GM19193 (cell line): ENCODE results near the gene SPRY4.

Experiments
- POLR2A ChIP-seq: IDR thresholded peaks from 4 replicates; pipeline ENCODE4 v1.6.1; 2011; ENCODE audit not compliant: insufficient read depth, insufficient read length; ENCODE audit errors: extremely low read depth

Gene SPRY4

DNA sequence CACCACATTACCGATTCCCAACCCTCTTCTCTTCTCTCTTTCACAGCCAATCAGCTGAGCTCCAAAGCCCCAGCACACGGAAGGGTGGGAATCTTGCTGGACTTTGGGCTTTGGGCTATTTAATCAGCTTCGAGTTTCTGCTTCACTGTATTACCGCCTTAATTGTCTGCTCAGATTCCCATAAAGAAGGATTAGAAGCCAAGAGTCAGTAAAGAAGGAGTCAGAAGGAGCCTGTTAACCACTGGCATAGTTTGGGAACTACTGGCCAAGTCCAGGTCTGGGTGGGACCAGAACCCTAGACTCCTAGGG is 4.4 kb downstream of the SPRY4 start:
- TF ChIP-seq POLR2A: no peak

- TF ChIP-seq POLR2A: no peak
Measured at GRCh38 chr5:142319560-142320429, 5.0 kb downstream of the SPRY4 start.

GRCh38 chr5:142319105-142319504 is 5.7 kb downstream of the SPRY4 start:
- no peak for TF ChIP-seq POLR2A

GRCh38 chr5:142317753-142318152 is 7.1 kb downstream of the SPRY4 start:
- no peak for TF ChIP-seq POLR2A

GRCh38 chr5:142317173-142317572 is 7.6 kb downstream of the SPRY4 start:
- no peak for TF ChIP-seq POLR2A

DNA sequence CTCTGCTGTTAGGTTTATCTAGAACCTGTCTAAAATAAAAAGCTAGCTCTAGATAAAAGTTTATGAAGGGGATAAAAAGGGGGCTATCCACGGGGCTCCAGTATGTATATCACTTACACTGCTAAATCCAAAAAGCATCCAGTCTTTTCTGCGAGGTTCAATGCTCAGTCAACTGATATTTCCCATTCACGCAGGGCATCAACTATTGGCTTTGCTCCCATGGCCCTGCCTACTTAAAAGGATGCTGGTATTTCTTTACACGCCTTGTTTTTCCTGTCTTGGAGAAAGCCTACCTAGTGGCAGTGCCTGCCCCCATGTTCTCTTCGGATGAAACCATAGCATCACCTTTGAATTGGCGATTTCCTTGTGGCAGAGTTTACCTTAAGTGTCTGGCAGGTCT is 8.1 kb downstream of the SPRY4 start:
- TF ChIP-seq POLR2A: no peak

GRCh38 chr5:142316051-142316450 is 8.8 kb downstream of the SPRY4 start:
- no peak for TF ChIP-seq POLR2A

DNA sequence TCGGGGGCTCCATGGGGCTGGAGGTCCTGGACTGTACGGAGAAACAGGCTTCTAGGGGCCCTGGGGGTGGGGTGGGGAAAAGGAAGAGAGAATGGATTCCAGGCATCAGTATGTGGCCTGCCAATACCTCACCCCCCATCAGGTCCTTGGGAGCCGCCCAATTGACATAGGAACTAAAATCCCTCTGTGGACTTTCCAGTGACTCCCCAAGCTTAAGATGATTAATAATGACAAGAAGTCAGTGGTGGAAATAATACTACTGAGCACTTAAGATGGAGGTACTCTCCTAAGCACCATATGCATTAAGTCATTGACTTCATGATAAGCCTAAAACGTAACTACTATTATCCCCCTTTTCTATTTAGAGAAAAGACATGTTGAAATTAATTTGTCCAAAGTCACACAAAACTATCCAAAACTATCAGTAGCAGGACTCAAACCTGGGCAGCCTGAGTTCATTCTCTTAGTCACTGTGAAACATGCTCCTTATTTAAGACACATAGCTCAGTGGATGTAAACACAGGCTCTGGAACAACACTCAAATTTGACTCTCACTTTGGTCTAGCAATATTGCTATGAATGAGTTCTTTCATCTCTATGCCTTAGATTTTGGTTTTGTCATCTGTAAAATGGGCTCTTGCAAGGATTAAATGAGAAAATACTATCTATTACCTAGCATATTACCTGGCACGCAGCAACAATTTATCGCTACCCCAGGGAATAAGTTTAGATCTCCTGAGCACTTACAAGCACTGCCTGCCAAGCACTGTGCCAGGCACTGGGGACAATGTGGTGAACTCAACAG is 9.5 kb downstream of the SPRY4 start:
- no peak for TF ChIP-seq POLR2A

DNA sequence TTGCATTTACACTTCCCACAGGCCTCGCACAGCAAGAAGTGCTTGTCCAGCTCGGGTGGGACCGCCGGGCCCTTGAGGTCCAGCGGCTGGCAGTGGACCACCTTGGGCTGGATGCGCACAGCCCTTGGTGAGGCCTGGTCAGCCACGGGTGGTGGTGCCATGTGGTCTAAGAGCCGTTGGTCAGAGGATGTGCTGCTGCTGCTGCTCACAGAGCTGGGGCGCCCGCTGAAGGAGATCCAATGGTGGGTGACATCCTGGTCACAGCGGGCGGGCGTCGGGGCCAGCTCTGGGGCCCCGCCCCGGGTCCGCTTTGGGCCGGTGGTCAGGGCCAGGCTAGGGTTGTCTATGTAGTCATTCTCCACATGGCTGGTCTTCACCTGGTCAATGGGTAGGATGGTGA is 10.2 kb downstream of the SPRY4 start:
- TF ChIP-seq POLR2A: no peak

DNA sequence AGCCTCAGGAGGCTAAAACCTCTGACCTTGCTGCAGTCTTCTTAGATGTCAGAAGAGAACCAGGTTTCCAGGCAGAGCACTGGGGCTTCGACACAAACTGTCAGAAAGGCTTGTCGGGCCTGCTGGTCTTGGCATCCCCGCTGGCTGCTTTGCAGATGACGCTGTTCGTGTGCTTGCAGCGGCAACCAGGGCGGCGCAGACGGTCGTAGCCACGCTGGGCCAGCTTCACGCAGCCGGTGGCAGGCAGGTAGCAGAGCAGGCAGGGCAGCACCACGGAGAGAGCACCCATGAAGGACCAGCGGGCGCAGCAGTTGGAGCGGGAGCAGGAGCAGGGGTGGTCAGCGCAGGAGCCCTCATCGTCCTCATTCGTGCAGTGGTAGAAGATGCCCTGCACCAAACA is 10.7 kb downstream of the SPRY4 start:
- no peak for TF ChIP-seq POLR2A

GRCh38 chr5:142313682-142314081 is 11.1 kb downstream of the SPRY4 start:
- no peak for TF ChIP-seq POLR2A

GRCh38 chr5:142313275-142313674 is 11.5 kb downstream of the SPRY4 start:
- TF ChIP-seq POLR2A: no peak

DNA sequence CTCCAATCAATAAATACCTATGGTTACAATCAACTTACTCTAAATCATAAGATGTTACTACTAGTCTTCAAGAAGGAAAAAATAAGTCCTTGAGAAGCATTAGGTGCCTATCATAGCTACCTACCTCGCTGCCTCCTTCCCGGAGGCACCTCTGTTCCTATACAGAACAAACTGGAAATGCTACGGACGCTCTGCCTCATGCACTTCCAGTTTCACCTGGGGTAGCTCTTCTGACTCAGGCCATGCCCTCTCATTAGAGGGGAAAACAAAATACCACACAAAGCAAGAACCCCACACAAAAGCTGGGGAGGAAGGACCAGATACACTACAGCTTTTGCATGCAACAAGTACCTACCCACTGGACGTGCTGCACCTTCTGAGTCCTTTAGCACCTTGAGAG is 12.4 kb downstream of the SPRY4 start:
- no peak for TF ChIP-seq POLR2A

- no peak for TF ChIP-seq POLR2A
Measured at GRCh38 chr5:142311725-142312124, 13.1 kb downstream of the SPRY4 start.

DNA sequence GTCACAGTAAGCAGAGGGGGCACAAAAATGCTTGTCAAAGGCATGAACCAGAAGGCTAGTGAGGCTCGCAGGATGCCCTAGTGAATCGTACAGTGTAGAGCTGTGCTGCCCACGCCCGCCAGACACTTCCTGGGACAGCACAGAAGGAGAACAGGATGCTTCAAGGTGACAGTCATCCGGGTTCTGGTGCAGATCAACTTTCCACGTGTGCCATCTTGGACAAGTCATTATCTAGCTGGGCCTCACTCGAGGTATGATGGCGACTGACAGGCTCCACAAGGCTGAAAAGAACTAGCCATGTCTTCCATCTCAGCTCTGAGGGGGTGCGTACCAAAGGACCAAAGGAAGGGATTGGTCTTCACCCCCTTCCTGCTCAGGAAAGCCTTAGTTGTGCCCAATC is 14.0 kb downstream of the SPRY4 start:
- TF ChIP-seq POLR2A: no peak

GRCh38 chr5:142309747-142310318 is 15.0 kb downstream of the SPRY4 start:
- TF ChIP-seq POLR2A: no peak

DNA sequence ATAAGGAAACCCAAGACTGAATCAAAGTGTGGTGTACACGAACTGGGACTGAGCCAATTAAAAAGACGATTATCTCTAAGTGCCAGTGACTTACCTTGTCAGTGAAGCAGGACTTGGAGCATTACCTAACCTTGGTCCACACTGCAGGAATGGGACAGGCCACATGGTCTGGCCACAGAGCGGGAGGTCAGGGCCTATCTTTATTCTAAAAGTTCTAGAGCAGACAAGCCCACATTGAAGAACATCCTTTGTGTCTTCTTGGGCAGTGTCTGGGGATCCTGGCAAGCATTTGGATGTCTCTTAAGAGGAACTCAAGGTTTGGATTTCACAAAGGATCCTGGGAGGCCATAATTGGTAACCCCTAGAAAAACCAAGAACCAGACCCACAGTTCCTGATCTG is 16.5 kb downstream of the SPRY4 start:
- TF ChIP-seq POLR2A: no peak
